DOHH2 (cell line): ENCODE data around the gene PTPN14.
"Not testable (repeated sequence)": the region's sequence is repeated elsewhere in the genome, so short reads cannot be mapped to it uniquely, and the experiment has no call there.

Experiments
- H3F3A ChIP-seq: fragments of 200-600 bp; sonication (generic), shearing (Covaris generic); 2 replicates; pipeline ENCODE4 v1.6.0; 2016; ENCODE audit warnings: antibody characterized with exemption, mild to moderate bottlenecking; ENCODE audit not compliant: control insufficient read depth, insufficient read depth
- H3K27ac ChIP-seq: fragments of 200-600 bp; sonication (generic); 2 replicates; pipeline ENCODE4 v1.5.1; 2014; ENCODE audit warnings: low read depth, mild to moderate bottlenecking, low read length, moderate library complexity
- H3K27me3 ChIP-seq: fragments of 200-600 bp; sonication (generic); 2 replicates; pipeline ENCODE4 v1.6.1; 2014; ENCODE audit warnings: mild to moderate bottlenecking, low read length, mixed read lengths; ENCODE audit not compliant: control insufficient read depth
- H3K36me3 ChIP-seq: fragments of 200-600 bp; sonication (generic); 2 replicates; pipeline ENCODE4 v1.6.1; 2014; ENCODE audit warnings: mild to moderate bottlenecking, low read length, moderate library complexity, mixed read lengths; ENCODE audit not compliant: control insufficient read depth
- H3K4me1 ChIP-seq: fragments of 200-600 bp; sonication (generic); 2 replicates; pipeline ENCODE4 v1.6.1; 2014; ENCODE audit warnings: mild to moderate bottlenecking, low read length, mixed read lengths; ENCODE audit not compliant: control insufficient read depth
- H3K4me2 ChIP-seq: fragments of 200-600 bp; sonication (generic); 2 replicates; pipeline ENCODE4 v1.6.0; 2014; ENCODE audit warnings: mild to moderate bottlenecking, low read length, moderate library complexity
- H3K4me3 ChIP-seq: fragments of 200-600 bp; sonication (generic); 2 replicates; pipeline ENCODE4 v1.5.1; 2014; ENCODE audit warnings: mild to moderate bottlenecking, low read length, mixed read lengths
- H3K79me2 ChIP-seq: fragments of 200-600 bp; sonication (generic); 2 replicates; pipeline ENCODE4 v1.6.1; 2014; ENCODE audit warnings: mild to moderate bottlenecking, low read length, mixed read lengths; ENCODE audit not compliant: control insufficient read depth
- H3K9me2 ChIP-seq: fragments of 200-600 bp; sonication (generic); replicated peaks from 2 replicates; pipeline ENCODE4 v1.6.1; 2014; ENCODE audit warnings: mild to moderate bottlenecking, low read length, mixed read lengths; ENCODE audit not compliant: control insufficient read depth
- H3K9me3 ChIP-seq: fragments of 200-600 bp; sonication (generic); 2 replicates; pipeline ENCODE4 v1.6.1; 2014; ENCODE audit warnings: antibody characterized with exemption, low read length, mixed read lengths; ENCODE audit not compliant: control insufficient read depth, insufficient read depth
- H4K20me1 ChIP-seq: fragments of 200-600 bp; sonication (generic); 2 replicates; pipeline ENCODE4 v1.6.0; 2014; ENCODE audit warnings: low read depth, mild to moderate bottlenecking, antibody characterized with exemption, low read length, moderate library complexity; ENCODE audit not compliant: control insufficient read depth, insufficient read depth
- CTCF ChIP-seq: fragments of 200-600 bp; sonication (generic); IDR thresholded peaks from one replicate; pipeline ENCODE4 v1.5.1; 2014; ENCODE audit warnings: antibody characterized with exemption, mild to moderate bottlenecking, low read depth, low read length; ENCODE audit not compliant: poor library complexity, severe bottlenecking
- EZH2phosphoT487 ChIP-seq: fragments of 200-600 bp; sonication (generic); IDR thresholded peaks from 2 replicates; pipeline ENCODE4 v1.6.1; 2017; ENCODE audit warnings: borderline replicate concordance, mild to moderate bottlenecking, antibody characterized with exemption, low read length, moderate library complexity, mixed read lengths

Gene PTPN14

DNA sequence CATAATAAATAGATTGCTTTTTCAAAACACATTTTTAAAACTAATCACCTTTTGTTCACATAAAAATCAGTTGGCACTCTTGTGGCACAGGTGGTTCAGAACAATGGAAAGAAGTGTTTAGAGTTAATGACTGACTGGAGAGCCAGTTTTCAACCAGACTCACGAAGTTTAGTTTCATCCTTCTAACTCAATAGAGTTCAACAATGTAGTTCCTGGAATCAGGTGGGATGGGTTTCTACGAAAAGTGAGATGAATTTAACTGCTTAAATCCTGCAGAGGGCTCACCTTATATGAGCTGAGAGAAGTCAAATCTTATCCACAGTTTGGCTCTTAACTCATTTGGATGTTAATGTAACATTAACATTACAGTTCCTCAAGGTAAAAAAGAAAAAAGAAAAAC is 153.9 kb downstream of the PTPN14 start:
- Histone ChIP-seq H3K4me1 (no peaks in the 10 kb centered on the region), H3K36me3 (no peaks in the 10 kb centered on the region), H3K9me2 (no peaks in the 10 kb centered on the region), H3K4me2 (no peak overlapping the region), H3K4me3 (no peak overlapping the region), H3K9me3 (no peaks in the 10 kb centered on the region), H4K20me1 (no peaks in the 10 kb centered on the region), H3K27ac (no peak overlapping the region), H3K27me3 (0 out of 2 replicates have a peak, but pooled peaks cover 5% of the 10 kb centered on the region), H3K79me2 (no peaks in the 10 kb centered on the region), H3F3A (no peaks in the 10 kb centered on the region)
- TF ChIP-seq EZH2phosphoT487, result no peak
- TF ChIP-seq CTCF, result no peak

DNA sequence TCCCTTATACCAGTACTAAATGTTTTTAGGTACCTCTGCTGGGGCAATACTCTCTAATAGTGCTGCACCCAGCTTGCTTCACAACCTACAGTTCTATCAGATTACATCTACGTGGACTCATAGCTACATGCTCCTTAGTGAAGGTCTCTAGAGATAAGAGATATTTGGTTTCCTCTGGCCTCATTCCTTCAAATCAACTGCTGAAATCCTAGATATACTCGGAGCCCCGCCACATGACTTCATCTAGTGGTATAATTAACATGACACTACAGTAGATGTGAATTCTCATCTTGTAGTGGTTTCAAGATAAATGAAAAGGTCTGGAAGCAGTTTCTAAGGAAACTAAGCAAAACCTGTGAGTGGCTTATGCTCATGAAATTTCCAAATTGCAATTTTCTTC is 155.1 kb downstream of the PTPN14 start:
- no peaks in the 10 kb centered on the region for H3K9me3 ChIP-seq
- H4K20me1 ChIP-seq, result no peaks in the 10 kb centered on the region
- H3K79me2 ChIP-seq, result no peaks in the 10 kb centered on the region
- no peaks in the 10 kb centered on the region for H3K4me1 ChIP-seq
- 0 out of 2 replicates have a peak, but pooled peaks cover 5% of the 10 kb centered on the region for H3K27me3 ChIP-seq
- H3K4me3 ChIP-seq, result no peak overlapping the region
- no peak overlapping the region for H3K27ac ChIP-seq
- no peaks in the 10 kb centered on the region for H3K36me3 ChIP-seq
- TF ChIP-seq EZH2phosphoT487 (no peak), CTCF (no peak)
- H3K4me2 ChIP-seq, result no peak overlapping the region
- no peaks in the 10 kb centered on the region for H3F3A ChIP-seq
- no peaks in the 10 kb centered on the region for H3K9me2 ChIP-seq

- H3K9me2 ChIP-seq, H3K36me3 ChIP-seq, H3K79me2 ChIP-seq, H3K4me2 ChIP-seq, H3F3A ChIP-seq, H3K4me1 ChIP-seq, H3K27ac ChIP-seq, H3K9me3 ChIP-seq, H4K20me1 ChIP-seq, H3K27me3 ChIP-seq, H3K4me3 ChIP-seq: not testable (repeated sequence)
Measured at GRCh38 chr1:214394569-214394968, 156.8 kb downstream of the PTPN14 start.

- no peak overlapping the region for H3K4me2 ChIP-seq
Measured at GRCh38 chr1:214393086-214393485, 158.3 kb downstream of the PTPN14 start.

More at GRCh38 chr1:214393086-214393485, 158.3 kb downstream of the PTPN14 start:
- Histone ChIP-seq H3K9me3 (no peaks in the 10 kb centered on the region), H3K4me1 (no peaks in the 10 kb centered on the region), H4K20me1 (no peaks in the 10 kb centered on the region), H3K36me3 (no peaks in the 10 kb centered on the region), H3F3A (no peaks in the 10 kb centered on the region), H3K27ac (no peak overlapping the region), H3K4me3 (no peak overlapping the region), H3K9me2 (no peaks in the 10 kb centered on the region), H3K79me2 (no peaks in the 10 kb centered on the region), H3K27me3 (0 out of 2 replicates have a peak, but pooled peaks cover 4% of the 10 kb centered on the region)
- no peak for TF ChIP-seq CTCF
- no peak for TF ChIP-seq EZH2phosphoT487
